NCI-H345 treated with DMSO at 0.1 percent for 48 hours (cell line): ENCODE results near the gene ARHGAP23.

Experiments used
- DNase-seq: peaks from one replicate; lab custom pipeline; 2025; ENCODE audit not compliant: unreplicated experiment; lab: John Stamatoyannopoulos, UW

Gene ARHGAP23, protein sequence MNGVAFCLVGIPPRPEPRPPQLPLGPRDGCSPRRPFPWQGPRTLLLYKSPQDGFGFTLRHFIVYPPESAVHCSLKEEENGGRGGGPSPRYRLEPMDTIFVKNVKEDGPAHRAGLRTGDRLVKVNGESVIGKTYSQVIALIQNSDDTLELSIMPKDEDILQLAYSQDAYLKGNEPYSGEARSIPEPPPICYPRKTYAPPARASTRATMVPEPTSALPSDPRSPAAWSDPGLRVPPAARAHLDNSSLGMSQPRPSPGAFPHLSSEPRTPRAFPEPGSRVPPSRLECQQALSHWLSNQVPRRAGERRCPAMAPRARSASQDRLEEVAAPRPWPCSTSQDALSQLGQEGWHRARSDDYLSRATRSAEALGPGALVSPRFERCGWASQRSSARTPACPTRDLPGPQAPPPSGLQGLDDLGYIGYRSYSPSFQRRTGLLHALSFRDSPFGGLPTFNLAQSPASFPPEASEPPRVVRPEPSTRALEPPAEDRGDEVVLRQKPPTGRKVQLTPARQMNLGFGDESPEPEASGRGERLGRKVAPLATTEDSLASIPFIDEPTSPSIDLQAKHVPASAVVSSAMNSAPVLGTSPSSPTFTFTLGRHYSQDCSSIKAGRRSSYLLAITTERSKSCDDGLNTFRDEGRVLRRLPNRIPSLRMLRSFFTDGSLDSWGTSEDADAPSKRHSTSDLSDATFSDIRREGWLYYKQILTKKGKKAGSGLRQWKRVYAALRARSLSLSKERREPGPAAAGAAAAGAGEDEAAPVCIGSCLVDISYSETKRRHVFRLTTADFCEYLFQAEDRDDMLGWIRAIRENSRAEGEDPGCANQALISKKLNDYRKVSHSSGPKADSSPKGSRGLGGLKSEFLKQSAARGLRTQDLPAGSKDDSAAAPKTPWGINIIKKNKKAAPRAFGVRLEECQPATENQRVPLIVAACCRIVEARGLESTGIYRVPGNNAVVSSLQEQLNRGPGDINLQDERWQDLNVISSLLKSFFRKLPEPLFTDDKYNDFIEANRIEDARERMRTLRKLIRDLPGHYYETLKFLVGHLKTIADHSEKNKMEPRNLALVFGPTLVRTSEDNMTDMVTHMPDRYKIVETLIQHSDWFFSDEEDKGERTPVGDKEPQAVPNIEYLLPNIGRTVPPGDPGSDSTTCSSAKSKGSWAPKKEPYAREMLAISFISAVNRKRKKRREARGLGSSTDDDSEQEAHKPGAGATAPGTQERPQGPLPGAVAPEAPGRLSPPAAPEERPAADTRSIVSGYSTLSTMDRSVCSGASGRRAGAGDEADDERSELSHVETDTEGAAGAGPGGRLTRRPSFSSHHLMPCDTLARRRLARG (N-terminal part only)

GRCh38 chr17:38428112-38428642 lies at the start of gene ARHGAP23:
TSS of gene ARHGAP23 (plus strand) at chr17:38428464. CDS start at chr17:38428486, 22 bp downstream.
- DNase-seq: no peak

DNA sequence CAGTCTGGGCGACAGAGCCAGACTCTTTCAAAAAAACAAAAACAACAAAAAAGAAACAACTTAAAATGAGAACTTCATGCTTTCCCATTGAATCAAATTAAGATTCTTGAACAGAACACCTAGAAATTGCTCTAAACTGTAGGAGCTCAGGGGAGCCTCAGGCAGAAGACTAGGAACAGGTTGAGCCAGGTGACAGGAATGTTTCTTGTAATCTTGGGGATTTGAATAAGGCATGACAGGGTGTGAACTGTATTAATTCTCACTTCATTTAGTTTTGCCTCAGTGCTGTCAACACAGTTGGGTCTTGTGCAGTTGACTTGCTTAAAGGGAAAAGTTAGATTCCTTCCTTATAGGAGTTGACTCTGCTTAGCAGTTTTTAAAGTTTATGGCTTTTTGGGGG lies 48.8 kb upstream of the ARHGAP23 start:
- DNase-seq: no peak

- no peak for DNase-seq
Measured at GRCh38 chr17:38395090-38395489, 33.2 kb upstream of the ARHGAP23 start.

- no peak for DNase-seq
Measured at GRCh38 chr17:38397227-38397626, 31.0 kb upstream of the ARHGAP23 start.

DNA sequence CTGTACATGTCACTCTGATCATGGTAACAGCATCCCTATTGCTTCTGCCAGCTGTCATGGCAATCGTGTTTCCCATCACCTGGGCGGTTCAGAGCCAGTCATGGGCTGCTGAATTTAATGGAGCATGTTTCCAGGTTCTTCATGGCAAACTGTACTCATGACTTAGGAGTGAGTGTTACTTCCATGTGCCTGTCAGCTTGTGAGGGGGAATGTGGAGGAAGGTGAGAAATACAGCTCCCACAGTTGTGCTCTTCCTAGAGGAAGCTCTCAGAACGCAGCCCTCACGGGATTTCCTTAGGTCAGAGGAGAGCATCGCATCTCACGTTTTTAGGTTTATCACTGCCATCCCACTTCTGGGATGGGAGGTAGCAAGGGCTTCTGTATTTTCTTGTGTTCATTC lies 28.0 kb upstream of the ARHGAP23 start:
- DNase-seq: no peak

DNA sequence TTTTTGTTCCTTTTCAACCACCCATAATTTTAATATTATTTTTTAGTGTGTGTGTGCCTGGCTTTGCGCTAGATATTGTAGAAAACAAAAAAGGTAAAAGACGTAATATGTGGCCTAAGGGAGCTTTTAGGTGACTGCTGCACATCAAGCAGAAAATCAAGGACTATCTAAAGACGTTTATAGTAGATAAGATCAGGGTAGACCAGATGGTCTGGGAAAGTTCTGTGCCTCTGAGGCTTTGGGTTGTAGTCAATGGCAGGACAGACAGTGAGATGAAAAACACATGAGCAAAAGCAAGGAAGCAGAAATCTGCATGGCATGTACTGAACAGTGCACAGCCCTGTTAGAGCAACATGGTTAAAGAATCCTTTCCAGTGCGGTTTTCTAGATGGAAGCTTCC lies 26.8 kb upstream of the ARHGAP23 start:
- DNase-seq: no peak

GRCh38 chr17:38402897-38403296 lies 25.4 kb upstream of the ARHGAP23 start:
- DNase-seq: no peak

DNA sequence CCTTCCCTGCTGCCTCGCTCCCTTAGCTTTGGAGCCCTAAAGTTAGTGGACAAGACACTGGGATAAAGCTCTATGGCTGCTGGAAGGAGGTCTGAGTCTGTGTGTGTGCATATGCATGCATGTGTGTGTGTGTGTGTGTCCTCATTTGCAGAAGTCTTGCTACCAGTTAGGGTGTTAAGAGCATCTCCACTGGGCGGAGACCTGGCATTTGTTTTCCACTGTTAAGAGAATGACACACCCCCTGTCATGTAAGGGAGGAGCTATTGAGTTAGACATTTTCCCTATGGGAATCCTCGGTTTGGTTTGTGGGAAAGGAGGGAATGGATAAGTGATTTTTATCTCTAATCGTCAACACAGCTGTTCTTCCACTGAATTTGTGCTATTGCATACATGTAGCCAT lies 24.8 kb upstream of the ARHGAP23 start:
- no peak for DNase-seq

DNA sequence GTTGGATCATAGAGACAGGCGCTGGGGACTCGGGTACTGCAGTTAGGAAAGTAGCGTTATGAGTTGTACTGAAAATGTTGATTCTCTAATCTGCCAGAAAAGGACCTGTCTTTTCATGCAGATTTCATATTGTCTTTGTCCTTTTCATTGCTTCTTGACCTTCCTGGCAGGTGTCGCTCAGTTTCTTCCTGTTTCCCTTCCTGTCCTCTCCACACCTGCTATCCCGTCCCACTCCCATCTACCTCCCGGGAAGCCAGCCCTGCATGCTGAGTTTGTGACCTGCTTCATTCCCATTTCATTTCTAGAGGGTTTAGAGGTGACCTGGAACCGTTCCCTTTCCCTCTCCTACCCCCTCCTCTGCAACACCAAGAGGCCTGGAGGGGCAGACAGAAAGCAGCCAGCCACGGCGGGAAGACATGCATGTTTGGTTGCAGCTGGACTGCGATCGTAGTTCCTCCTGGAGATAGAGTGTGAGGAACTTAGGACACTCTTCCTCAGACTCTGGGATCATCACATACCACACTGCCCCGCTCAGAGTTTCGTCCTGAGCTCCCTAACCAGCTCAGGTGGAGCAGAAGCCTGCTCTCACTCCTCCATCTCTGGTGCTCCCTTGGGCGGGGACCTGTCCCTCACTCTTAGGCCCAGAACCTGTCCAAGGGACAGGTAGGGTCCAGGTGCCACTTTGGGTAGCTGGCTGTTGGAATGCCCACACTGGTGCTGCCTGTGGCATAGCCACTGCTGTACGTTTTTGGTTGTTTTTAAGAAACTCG lies 23.9 kb upstream of the ARHGAP23 start:
- no peak for DNase-seq

- no peak for DNase-seq
Measured at GRCh38 chr17:38405654-38406053, 22.6 kb upstream of the ARHGAP23 start.

DNA sequence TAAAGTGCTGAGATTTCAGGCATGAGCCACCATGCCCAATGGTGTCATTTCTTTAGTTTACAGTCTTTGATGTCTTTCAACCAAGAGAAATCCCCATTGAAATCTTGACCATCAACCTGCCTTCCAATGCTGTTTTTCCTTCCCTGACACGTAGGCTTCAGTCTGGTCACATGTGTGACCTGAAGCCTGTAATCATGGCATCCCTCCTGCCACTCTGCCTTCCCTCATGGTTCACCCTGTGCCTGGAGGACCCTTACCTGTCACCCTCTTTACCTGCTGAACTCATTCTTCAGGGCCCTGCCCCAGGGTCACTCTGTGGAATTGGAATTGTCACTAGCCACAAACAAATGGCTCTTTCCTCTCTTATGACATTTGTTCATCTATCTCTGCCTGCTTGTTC lies 18.1 kb upstream of the ARHGAP23 start:
- no peak for DNase-seq

DNA sequence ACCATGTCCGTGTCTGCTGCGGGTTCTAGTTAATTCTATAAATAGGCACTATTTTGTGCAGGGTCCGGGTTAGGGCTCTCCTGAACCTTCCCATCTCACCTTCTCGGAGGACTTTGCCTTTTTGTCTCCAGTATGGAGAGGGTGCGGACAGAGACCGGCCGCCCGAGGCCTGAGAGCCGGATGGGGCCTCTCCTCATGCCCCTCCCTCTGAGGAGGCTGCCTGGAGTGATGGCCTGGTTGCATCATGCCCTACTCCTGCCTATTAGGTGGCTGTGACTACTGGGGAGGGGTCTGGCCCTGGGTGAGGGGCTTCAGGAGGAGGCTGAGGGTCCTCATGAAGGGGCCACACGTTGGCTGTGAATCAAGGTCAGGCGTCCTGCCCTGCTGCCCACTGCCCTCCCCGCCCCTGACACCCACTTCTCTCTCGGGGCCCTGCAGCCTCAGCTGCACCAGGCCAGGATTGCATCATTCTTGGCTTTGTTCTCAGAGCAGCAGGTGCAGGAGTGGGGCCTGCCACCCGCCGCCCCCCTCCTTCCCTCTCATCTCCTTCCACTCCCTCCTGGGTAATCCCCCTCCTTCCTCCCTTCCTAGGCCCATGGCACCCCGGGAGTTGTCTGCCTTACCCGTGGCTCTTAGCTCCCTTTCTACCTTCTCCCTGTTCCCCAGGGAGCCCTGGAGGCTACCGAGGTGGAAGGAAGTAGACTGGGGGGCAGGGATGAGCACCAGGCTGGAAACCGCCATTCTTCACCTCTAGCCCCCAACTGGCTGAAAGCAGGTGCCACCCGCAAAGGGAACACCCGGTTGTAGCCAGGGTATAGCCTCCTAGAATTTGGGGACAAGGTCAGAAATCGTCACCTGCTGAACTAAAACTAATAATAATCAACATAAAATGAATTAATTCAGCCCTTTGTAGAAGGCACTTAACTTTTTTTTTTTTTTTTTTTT lies 12.7 kb upstream of the ARHGAP23 start:
- DNase-seq: peak; percentile 81

GRCh38 chr17:38416840-38417209 lies 11.4 kb upstream of the ARHGAP23 start:
- DNase-seq: no peak

- no peak for DNase-seq
Measured at GRCh38 chr17:38417210-38417951, 10.9 kb upstream of the ARHGAP23 start.

GRCh38 chr17:38418062-38418692 lies 10.1 kb upstream of the ARHGAP23 start:
- no peak for DNase-seq

DNA sequence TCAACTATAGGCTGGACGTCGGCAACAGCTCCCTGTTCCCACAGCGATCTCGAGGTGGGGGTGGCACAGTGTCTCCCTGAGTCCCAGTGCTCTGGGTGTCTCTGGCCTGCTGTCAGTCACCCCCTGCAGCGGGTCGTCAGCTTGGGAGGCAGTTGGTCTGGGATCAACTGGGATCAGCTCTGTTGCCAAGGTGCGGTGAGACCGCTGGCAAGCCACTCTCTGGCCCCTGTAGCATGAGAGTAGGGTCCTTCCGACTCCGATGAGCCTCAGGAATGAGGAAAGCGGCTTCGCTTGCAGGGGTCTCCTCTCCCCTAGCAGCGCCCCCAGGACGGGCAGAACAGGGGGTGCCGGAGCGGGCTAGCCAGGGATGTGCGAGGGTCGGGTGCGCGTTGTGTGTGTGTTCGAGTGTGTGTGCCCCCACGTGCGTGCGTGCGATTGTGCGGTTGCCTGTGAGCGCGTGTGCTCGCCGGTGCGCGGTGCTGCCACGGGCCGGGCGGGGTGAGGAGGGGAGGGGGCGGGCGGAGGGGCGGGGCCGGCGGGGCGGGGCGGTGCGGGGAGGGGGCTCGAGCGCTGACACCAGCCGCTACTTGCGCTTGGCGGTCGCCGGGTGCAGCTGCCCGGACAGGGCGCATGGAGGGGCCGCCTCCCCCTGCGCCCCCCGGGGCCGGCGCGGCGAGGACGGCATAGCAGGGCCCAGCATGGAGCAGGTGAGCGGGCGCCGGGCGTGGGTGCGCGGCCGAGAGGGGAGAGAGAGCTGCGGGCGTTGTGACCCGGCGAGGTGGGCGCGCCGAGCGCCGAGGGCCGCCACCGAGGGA lies 9.4 kb upstream of the ARHGAP23 start:
- peak; percentile 5 for DNase-seq

DNA sequence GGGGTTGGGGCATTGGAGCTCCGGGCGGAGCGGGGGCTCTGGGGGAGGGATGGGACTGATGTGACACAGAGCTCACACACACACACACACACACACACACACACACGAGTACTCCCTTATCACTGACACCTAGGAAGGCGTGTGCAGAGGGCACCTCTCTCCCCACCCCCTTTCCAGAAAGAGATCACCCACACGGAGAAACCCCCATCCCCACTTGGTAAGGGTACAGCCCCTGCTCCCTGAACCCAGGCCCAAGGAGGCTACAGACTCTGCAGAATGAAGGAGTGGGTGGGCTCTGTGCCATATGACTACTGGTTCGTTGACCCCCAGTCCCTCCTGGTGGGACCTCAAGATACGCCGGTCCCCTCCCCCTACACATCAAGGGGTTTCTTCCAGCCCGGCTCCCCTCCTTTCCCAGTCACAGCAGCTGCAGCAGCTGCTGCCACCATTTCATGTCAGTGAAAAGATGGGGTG lies 8.7 kb upstream of the ARHGAP23 start:
- no peak for DNase-seq
